Measurements from ENCODE around the gene KIRREL1.

KIRREL1 gene

GRCh38 chr1:158007667-158008386 lies 14.4 kb downstream of the KIRREL1 start:
- DNase-seq: no peak

GRCh38 chr1:158008630-158009029 lies 15.2 kb downstream of the KIRREL1 start:
- DNase-seq: no peak

DNA sequence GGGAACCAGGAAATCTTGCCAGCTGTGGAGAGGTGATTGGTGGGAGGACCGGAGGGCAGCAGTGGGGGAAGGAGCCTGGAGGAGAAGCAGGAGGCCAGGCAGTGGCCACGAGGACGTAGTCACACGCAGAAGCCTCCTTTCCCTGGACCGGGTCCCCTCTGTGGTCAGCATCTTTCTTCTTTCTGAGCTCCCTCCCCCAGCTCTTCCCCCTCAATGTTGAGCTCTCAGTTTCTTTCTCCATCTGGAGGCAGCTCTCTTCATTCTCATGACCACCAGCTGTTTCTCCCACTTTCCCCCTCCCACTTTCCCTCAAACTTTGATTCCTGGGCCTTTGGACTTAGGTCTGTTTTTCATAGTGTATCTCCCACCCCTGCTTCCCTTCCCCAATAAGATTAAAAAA lies 18.3 kb downstream of the KIRREL1 start:
- DNase-seq: no peak

DNA sequence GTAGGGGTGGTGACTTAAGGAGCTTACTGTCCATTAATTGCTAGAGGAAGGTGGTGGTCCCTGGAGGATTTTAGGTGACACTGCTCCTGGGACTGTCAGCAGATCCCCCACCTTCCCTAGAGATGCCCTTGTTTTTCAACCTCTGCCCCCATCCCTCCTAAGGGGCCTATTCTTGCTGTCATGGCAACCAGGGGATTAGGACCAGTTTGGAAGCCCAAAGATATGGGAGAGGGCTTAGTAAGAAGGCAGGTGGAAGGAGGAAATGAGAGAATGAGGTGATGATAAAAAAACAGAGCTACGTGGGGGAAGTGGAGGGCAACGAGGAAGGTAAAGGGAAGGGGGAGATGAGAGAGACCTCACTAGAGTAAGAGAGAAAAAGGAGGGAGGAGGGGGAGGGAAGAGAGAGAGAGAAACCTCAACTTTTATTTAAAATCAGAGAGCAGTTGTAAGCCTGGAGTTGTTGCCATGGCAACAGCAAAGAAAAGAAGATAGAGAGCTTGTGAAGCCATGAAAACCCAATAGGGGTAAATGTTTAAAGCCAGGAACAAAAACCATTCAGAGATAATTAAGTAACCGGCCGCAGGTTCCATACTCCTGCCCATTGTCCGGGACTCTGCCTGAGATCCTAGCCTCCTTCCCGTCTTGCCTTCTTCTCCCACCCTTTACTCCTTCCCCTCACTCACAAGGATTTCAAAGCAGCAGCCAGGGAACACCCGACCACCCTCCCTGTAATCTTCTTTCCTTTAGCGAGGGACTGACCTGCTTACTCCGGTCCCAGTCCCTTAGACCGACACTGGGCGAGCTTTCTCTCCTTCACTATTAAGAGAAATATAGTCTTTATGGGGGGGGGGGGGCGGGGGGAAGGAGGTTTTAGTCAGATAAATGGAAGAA lies 20.6 kb downstream of the KIRREL1 start:
- DNase-seq: no peak

- no peak for DNase-seq
These were observed 21.4 kb downstream of the KIRREL1 start for GRCh38 chr1:158014731-158015320.

DNA sequence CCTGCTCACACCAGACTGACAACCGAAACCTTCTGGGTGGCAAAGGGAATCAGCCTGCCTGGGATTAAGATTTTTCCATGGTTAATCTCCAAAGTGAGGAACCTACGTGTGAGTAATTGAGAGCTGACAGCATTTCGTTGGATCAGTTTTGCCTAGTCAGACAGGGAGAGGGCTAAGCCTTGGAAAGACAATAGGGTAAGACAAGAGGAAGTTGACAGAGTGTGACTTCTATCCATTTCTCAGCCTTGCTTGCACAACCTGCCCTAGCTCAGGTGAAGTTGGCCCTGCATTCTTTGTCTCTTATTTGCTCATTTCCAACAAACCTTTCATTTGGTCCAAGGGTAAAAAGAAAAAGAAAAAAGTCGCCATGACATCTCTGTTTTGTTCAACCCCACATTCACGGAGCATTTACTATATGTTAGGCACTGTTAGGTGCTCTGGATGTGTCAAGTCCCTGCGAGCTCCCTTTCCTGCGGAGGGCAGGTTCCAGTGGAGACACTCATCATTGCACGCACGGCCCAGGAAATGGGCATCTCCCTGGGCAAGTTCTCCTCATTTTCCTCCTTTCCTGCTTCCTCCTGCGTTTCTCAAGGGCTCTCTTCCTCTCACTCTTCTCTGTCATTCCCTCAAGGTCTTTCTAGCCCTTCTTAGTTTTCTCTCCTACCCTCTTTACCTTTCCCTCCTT lies 23.3 kb downstream of the KIRREL1 start:
- no peak for DNase-seq

GRCh38 chr1:158017800-158018595 lies 24.6 kb downstream of the KIRREL1 start:
- DNase-seq: no peak

GRCh38 chr1:158019171-158019868 lies 25.9 kb downstream of the KIRREL1 start:
- no peak for DNase-seq

DNA sequence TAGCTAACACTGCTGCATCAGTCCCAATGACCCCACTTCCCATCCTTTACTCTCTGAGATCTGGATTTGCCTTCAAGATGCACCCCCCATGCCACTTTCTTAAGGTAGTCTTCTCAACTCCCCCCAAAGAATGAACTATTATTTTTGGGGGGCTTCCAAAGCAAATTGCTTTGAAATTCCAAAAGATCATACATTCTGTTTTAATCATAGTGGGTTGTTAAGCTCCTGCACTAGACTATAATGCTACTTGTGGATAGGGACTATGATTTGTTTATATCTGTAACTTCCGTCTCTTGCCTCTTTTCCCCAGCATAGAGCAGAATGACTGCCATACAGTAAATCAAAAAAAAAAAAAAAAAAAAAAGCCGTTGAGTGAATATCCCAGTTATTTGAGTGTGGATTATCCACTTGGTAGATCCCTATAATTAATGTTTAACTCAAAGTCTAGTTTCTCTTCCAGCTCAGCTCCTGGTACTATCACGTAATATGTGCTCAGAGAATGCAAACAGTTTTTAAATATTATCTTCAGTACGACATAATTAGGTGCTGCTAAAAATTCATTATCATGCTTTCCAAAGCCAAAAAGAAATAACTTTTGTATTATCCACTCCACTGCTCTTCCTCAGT lies 26.9 kb downstream of the KIRREL1 start:
- DNase-seq: no peak

DNA sequence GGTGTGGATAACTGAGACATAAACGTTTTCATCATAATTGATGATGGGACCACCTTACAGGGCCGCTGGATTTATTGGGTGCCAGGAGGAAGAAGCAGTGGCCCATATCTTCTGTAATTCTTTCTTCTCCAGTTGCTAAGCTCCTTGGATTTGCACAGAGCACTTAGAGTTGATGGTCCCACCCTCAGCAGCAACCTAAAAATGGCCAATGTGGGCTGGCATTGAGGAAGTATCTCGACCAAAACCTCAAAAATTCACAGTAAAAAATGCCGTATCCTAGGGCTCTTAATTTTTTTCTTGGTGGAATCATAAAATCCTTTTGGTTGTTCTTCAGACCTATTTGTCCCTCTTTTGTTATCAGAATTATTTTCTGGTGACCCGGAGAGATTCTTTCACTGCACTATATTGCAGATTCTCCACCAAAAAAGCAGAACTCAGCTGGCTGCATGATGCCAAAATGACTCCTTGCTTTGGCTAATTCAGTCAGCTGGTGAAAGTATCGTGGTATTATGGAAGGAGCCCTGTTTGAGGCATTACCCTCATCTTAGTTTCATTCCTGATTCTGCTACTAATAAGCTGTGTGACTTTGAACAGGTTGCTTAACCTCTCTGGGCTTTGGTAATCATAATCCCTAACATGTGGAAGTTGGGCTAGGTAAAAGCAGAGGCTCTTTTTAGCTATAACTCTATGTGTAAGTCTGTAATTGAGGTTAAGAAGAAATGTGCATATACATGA lies 27.6 kb downstream of the KIRREL1 start:
- no peak for DNase-seq

- no peak for DNase-seq
These were observed 28.3 kb downstream of the KIRREL1 start for GRCh38 chr1:158021721-158022120.

- DNase-seq: no peak
These were observed 29.3 kb downstream of the KIRREL1 start for GRCh38 chr1:158022554-158023312.

DNA sequence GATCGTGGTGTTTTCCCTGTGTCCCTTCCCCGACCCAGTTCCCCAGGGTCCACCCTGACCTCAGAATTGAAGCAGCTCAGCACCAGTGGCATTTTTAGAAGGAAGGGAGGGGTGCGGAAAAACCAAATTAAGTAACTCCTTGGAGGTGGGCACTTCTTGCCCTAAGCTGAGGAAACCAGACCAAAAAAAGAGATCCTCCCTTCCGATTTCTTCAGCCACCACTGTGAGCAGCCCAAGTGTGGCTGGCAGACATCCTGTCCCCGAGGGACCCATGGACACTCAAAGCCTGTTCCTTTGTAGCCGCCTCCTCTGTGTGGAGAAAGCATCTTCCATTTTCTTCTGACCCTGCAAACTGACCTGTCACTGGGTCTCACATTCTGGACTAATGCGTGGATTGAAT lies 31.3 kb downstream of the KIRREL1 start:
- no peak for DNase-seq

- no peak for DNase-seq
These were observed 32.3 kb downstream of the KIRREL1 start for GRCh38 chr1:158025576-158026230.

- DNase-seq: no peak
These were observed 33.2 kb downstream of the KIRREL1 start for GRCh38 chr1:158026651-158027050.

DNA sequence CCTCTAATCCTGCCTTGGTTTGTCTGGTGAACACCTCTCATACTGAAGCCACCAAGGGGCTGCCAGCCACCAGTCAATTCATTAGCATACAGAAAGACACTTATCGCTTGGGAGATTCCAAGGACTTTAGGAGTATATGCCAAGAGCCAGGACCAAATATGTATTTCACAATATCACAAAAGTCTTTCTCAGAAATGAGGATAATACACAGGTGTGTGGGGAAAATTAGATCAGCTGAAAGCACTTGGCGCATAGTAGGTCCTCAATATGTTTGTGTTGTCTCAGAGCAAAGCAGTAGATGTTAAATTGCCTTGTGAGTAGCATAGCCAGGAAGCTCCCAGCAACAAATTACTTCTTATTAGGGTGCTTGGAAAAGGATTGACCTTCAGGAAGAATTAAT lies 34.1 kb downstream of the KIRREL1 start:
- no peak for DNase-seq

DNA sequence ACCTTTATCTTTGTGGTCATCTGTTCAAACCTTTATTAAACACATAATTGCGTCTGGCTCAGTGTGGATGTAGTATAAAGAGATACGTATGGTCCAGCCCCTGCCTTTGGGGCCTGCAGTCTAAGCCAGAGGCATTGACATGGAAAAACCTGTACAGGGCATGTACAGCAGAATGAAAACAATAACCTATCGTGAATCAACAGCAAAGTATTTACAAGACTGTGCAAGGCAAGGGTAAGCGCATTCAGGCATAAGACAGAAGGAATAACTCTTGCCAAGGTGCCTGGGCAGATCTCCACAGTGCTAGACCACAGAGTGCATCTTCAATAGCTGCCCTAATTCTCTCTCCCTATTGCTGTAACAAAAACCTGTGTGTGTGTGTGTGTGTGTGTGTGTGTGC lies 35.5 kb downstream of the KIRREL1 start:
- no peak for DNase-seq

GRCh38 chr1:158035014-158035413 lies 41.6 kb downstream of the KIRREL1 start:
- DNase-seq: no peak

DNA sequence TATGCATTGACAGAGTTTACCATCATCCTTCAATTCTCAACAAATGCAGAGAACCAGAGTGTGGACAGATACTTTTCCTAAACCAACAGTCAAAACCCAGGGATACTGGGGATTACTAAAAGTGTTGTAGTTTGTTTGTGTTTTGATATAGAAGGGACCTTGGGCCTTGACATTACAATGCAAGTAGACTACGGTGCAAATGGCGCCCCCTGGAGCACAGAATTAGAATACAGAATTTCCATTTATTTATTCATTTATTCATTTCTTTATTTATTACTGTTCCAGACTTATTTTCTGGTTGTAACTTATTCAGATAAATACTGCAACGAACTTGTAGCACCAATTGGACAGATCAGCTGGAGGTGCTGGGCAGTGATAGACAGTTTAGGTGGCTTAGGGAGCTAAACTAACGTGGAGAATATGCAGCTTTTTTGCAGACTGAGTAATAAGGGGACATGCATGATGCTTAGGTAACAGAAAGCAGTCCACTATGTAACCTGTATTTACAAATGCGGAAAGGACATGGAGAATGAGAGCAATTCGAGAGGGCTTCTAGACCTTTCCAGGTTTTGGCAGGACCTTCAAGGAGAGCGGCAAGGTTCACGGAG lies 42.6 kb downstream of the KIRREL1 start:
- no peak for DNase-seq

Data from 8988T (cell line).